Suprapubic skin (tissue), 4 donors: ENCODE results near the gene KRT33A.

Experiments used
- EP300 ChIP-seq: sonication (generic); formaldehyde crosslinking; IDR thresholded peaks from one replicate; pipeline ENCODE4 v1.6.1; 2017; ENCODE audit warnings: antibody characterized with exemption
- POLR2A ChIP-seq, 2 donors: fragments of 450-650 bp; IDR thresholded peaks; one replicate each; pipeline ENCODE4 v1.6.1; 2017; ENCODE audit warnings: antibody characterized with exemption in 2 of 2, mild to moderate bottlenecking in 2 of 2, moderate library complexity in 2 of 2
- POLR2AphosphoS5 ChIP-seq, 3 donors: sonication (generic); formaldehyde crosslinking; IDR thresholded peaks; one replicate each; pipeline ENCODE4 v1.6.1; 2017; ENCODE audit warnings: antibody characterized with exemption in 3 of 3
- TF ChIP-seq, protein P1 (sequence below), 2 donors: fragments of 200-600 bp in 1 of 2; fragments of 450-650 bp in 1 of 2; sonication (generic) in 1 of 2; IDR thresholded peaks; one replicate each; pipeline ENCODE4 v1.5.1; 2016 to 2019; ENCODE audit warnings: antibody characterized with exemption in 2 of 2, mild to moderate bottlenecking in 1 of 2, moderate library complexity in 1 of 2

GRCh38 chr17:41318231-41318630 is 32.4 kb downstream of the KRT33A start:
- TF ChIP-seq POLR2AphosphoS5 (IDR thresholded peaks at IDR 0.05) (no peak), EP300 (no peak), POLR2A (IDR thresholded peaks at IDR 0.05) (no peak)
- TF ChIP-seq, protein P1, sequence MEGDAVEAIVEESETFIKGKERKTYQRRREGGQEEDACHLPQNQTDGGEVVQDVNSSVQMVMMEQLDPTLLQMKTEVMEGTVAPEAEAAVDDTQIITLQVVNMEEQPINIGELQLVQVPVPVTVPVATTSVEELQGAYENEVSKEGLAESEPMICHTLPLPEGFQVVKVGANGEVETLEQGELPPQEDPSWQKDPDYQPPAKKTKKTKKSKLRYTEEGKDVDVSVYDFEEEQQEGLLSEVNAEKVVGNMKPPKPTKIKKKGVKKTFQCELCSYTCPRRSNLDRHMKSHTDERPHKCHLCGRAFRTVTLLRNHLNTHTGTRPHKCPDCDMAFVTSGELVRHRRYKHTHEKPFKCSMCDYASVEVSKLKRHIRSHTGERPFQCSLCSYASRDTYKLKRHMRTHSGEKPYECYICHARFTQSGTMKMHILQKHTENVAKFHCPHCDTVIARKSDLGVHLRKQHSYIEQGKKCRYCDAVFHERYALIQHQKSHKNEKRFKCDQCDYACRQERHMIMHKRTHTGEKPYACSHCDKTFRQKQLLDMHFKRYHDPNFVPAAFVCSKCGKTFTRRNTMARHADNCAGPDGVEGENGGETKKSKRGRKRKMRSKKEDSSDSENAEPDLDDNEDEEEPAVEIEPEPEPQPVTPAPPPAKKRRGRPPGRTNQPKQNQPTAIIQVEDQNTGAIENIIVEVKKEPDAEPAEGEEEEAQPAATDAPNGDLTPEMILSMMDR (IDR thresholded peaks at IDR 0.05), result no peak
